ENCODE results near the gene SPSB3. TPM values are rescaled to one million over a fixed set of nuclear protein-coding genes. Genes with fewer than 3 reads are reported as not detected.

Gene SPSB3
- total RNA-seq, 2 experiments from 2014 or later, result 12.3 to 12.8 TPM

GRCh38 chr16:1794908-1795666, 12.7 kb upstream of the SPSB3 start:
- DNase-seq, result no peak
- H3K4me1 Mint-ChIP-seq, result no peaks in the 10 kb centered on the region
- peaks cover 5% of the 10 kb centered on the region for H3K36me3 Mint-ChIP-seq
- H3K27me3 Mint-ChIP-seq, result no peaks in the 10 kb centered on the region
- H3K27ac Mint-ChIP-seq, result no peak overlapping the region
- H3K9me3 Mint-ChIP-seq, result peaks cover 9% of the 10 kb centered on the region
- no peak overlapping the region for H3K4me3 Mint-ChIP-seq

- H3K9me3 Mint-ChIP-seq, result peaks cover 7% of the 10 kb centered on the region
- no peak overlapping the region for H3K4me3 Mint-ChIP-seq
- no peaks in the 10 kb centered on the region for H3K27me3 Mint-ChIP-seq
- peaks cover 5% of the 10 kb centered on the region for H3K36me3 Mint-ChIP-seq
- H3K4me1 Mint-ChIP-seq, result no peaks in the 10 kb centered on the region
- no peak for DNase-seq
- H3K27ac Mint-ChIP-seq, result no peak overlapping the region
Measured at GRCh38 chr16:1794221-1794871, 12.0 kb upstream of the SPSB3 start.

GRCh38 chr16:1793578-1794220, 11.3 kb upstream of the SPSB3 start, which contains the start of gene IGFALS:
Gene IGFALS, minus strand, starts transcription at chr16:1793705. Its CDS starts 53 bp downstream, at chr16:1793652.
- no peak within 1 kb of the TSS for H3K4me3 Mint-ChIP-seq

GRCh38 chr16:1792836-1793577, 10.6 kb upstream of the SPSB3 start:
- Mint-ChIP-seq H3K4me3 (no peak overlapping the region), H3K27ac (no peak overlapping the region), H3K4me1 (no peaks in the 10 kb centered on the region), H3K36me3 (peaks cover 5% of the 10 kb centered on the region), H3K27me3 (no peaks in the 10 kb centered on the region), H3K9me3 (peaks cover 5% of the 10 kb centered on the region)
- DNase-seq, result no peak

More at GRCh38 chr16:1793578-1794220, 11.3 kb upstream of the SPSB3 start, which contains the start of gene IGFALS:
- peaks cover 5% of the 10 kb centered on the region for H3K36me3 Mint-ChIP-seq
- peaks cover 5% of the 10 kb centered on the region for H3K9me3 Mint-ChIP-seq
- no peak within 1 kb of the TSS for H3K27ac Mint-ChIP-seq
- no peaks in the 10 kb centered on the region for H3K27me3 Mint-ChIP-seq
- H3K4me1 Mint-ChIP-seq, result no peaks in the 10 kb centered on the region
- DNase-seq, result no peak

- H3K36me3 Mint-ChIP-seq, result peaks cover 4% of the 10 kb centered on the region
- H3K9me3 Mint-ChIP-seq, result peaks cover 1% of the 10 kb centered on the region
- H3K27me3 Mint-ChIP-seq, result no peaks in the 10 kb centered on the region
- no peaks in the 10 kb centered on the region for H3K4me1 Mint-ChIP-seq
- H3K27ac Mint-ChIP-seq, result no peak overlapping the region
- no peak overlapping the region for H3K4me3 Mint-ChIP-seq
- DNase-seq, result no peak
Measured at GRCh38 chr16:1791943-1792812, 9.8 kb upstream of the SPSB3 start.

GRCh38 chr16:1791256-1791942, 9.0 kb upstream of the SPSB3 start:
- no peaks in the 10 kb centered on the region for H3K9me3 Mint-ChIP-seq
- H3K27ac Mint-ChIP-seq, result no peak overlapping the region
- H3K36me3 Mint-ChIP-seq, result peaks cover 2% of the 10 kb centered on the region
- H3K27me3 Mint-ChIP-seq, result no peaks in the 10 kb centered on the region
- DNase-seq, result no peak
- H3K4me1 Mint-ChIP-seq, result no peaks in the 10 kb centered on the region
- H3K4me3 Mint-ChIP-seq, result no peak overlapping the region

- Mint-ChIP-seq H3K4me3 (no peak overlapping the region), H3K36me3 (peaks cover 2% of the 10 kb centered on the region), H3K27me3 (no peaks in the 10 kb centered on the region), H3K4me1 (peaks cover under 1% of the 10 kb centered on the region), H3K9me3 (no peaks in the 10 kb centered on the region), H3K27ac (no peak overlapping the region)
- DNase-seq, result no peak
Measured at GRCh38 chr16:1790611-1791255, 8.4 kb upstream of the SPSB3 start.

- Mint-ChIP-seq H3K27me3 (no peaks in the 10 kb centered on the region), H3K27ac (no peak overlapping the region), H3K36me3 (peaks cover 2% of the 10 kb centered on the region), H3K9me3 (no peaks in the 10 kb centered on the region), H3K4me3 (no peak overlapping the region), H3K4me1 (peaks cover 3% of the 10 kb centered on the region)
- DNase-seq, result no peak
Measured at GRCh38 chr16:1790261-1790610, 7.9 kb upstream of the SPSB3 start.

- H3K4me1 Mint-ChIP-seq, result peaks cover 5% of the 10 kb centered on the region
- H3K36me3 Mint-ChIP-seq, result peaks cover 2% of the 10 kb centered on the region
- no peak for DNase-seq
- H3K9me3 Mint-ChIP-seq, result no peaks in the 10 kb centered on the region
- H3K27me3 Mint-ChIP-seq, result no peaks in the 10 kb centered on the region
- no peak overlapping the region for H3K27ac Mint-ChIP-seq
- H3K4me3 Mint-ChIP-seq, result no peak overlapping the region
Measured at GRCh38 chr16:1789643-1790045, 7.3 kb upstream of the SPSB3 start.

GRCh38 chr16:1788708-1789100, 6.3 kb upstream of the SPSB3 start:
- Mint-ChIP-seq H3K4me3 (no peak overlapping the region), H3K4me1 (peaks cover 7% of the 10 kb centered on the region), H3K9me3 (no peaks in the 10 kb centered on the region), H3K36me3 (peaks cover 6% of the 10 kb centered on the region), H3K27ac (no peak overlapping the region), H3K27me3 (no peaks in the 10 kb centered on the region)
- no peak for DNase-seq

- H3K4me1 Mint-ChIP-seq, result peaks cover 7% of the 10 kb centered on the region
- H3K4me3 Mint-ChIP-seq, result no peak overlapping the region
- peaks cover 10% of the 10 kb centered on the region for H3K36me3 Mint-ChIP-seq
- no peak overlapping the region for H3K27ac Mint-ChIP-seq
- H3K9me3 Mint-ChIP-seq, result no peaks in the 10 kb centered on the region
- no peaks in the 10 kb centered on the region for H3K27me3 Mint-ChIP-seq
- no peak for DNase-seq
Measured at GRCh38 chr16:1788095-1788707, 5.8 kb upstream of the SPSB3 start.

- Mint-ChIP-seq H3K27ac (no peak overlapping the region), H3K4me1 (peaks cover 7% of the 10 kb centered on the region), H3K4me3 (no peak overlapping the region), H3K36me3 (peaks cover 10% of the 10 kb centered on the region), H3K9me3 (no peaks in the 10 kb centered on the region), H3K27me3 (no peaks in the 10 kb centered on the region)
- no peak for DNase-seq
Measured at GRCh38 chr16:1787322-1788094, 5.1 kb upstream of the SPSB3 start.

- DNase-seq, result no peak
- Mint-ChIP-seq H3K9me3 (no peaks in the 10 kb centered on the region), H3K4me1 (peaks cover 7% of the 10 kb centered on the region), H3K36me3 (peaks cover 10% of the 10 kb centered on the region), H3K27ac (no peak overlapping the region), H3K4me3 (no peak overlapping the region), H3K27me3 (no peaks in the 10 kb centered on the region)
Measured at GRCh38 chr16:1787056-1787321, 4.6 kb upstream of the SPSB3 start.

Measured in activated naive CD8-positive, alpha-beta T cell treated with anti-CD3 and anti-CD28 coated beads for 36 hours (primary cell).